ENCODE measurements around the gene HS3ST3B1.

HS3ST3B1 gene

GRCh38 chr17:14396547-14396946, 95.7 kb downstream of the HS3ST3B1 start:
- in situ Hi-C loops (cut with HindIII; ENCODE audit: low sequenced_read_pairs), result no loop called here

- in situ Hi-C loops (cut with HindIII; ENCODE audit: low sequenced_read_pairs), result no loop called here
These were observed 97.9 kb downstream of the HS3ST3B1 start for GRCh38 chr17:14398766-14399165.
